Measurements from ENCODE around the gene UBE2E2. TPM values are rescaled to one million over a fixed set of nuclear protein-coding genes. Genes with fewer than 3 reads are reported as not detected.

UBE2E2 gene
- total RNA-seq, 2 experiments from 2014 or later = 14.1 to 20.2 TPM

DNA sequence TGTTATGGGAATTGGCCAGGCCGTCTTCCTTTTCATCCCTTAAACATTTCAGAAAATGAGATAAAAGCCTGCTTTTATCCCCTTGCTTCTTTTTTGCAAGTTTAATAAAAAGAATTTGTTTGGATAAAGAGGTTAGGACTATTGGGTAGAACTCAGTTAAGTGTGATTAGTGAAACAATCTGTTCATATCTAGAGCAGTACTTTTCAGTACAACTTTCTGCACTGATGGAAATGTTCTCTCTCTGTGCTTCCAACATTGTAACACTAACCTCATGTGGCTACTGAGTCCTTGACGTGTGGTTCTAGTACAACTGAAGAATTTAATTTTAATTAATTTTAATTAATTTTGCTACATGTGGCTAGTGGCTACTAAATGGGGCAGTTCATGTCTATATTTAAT lies 246.9 kb downstream of the UBE2E2 start:
- H3K4me3 Mint-ChIP-seq = no peak overlapping the region
- CTCF ChIA-PET = no interaction called here
- ATAC-seq (ENCODE audit: poor library complexity) = no peak
- H3K36me3 Mint-ChIP-seq (ENCODE audit: low read depth) = no peaks in the 10 kb centered on the region
- Histone ChIP-seq H3K27me3 (ENCODE audit: control insufficient read depth in 1 of 2, insufficient read depth in 2 of 2, low read length in 2 of 2) (no peaks in the 10 kb centered on the region), H3K9me3 (ENCODE audit: control insufficient read depth in 1 of 2, insufficient read depth in 1 of 2, low read length in 2 of 2) (no peaks in the 10 kb centered on the region), H3K4me3 (ENCODE audit: low read length) (no peak overlapping the region), H3K4me1 (ENCODE audit: insufficient read depth, low read length) (no peaks in the 10 kb centered on the region), H3K27ac (ENCODE audit: low read depth in 1 of 2, low read length in 2 of 2) (no peak overlapping the region), H3K36me3 (ENCODE audit: insufficient read depth, low read length) (no peaks in the 10 kb centered on the region)
- H3K27me3 Mint-ChIP-seq = no peaks in the 10 kb centered on the region
- H3K4me1 Mint-ChIP-seq (ENCODE audit: low read depth) = no peaks in the 10 kb centered on the region
- no peak for TF ChIP-seq CTCF (IDR thresholded peaks at IDR 0.05)
- intact Hi-C loops (cut with DNase I, micrococcal nuclease) = no loop called here
- POLR2A ChIA-PET = no interaction called here
- no peaks in the 10 kb centered on the region for H3K9me3 Mint-ChIP-seq
- DNase-seq = no peak
- H3K27ac Mint-ChIP-seq = no peak overlapping the region

DNA sequence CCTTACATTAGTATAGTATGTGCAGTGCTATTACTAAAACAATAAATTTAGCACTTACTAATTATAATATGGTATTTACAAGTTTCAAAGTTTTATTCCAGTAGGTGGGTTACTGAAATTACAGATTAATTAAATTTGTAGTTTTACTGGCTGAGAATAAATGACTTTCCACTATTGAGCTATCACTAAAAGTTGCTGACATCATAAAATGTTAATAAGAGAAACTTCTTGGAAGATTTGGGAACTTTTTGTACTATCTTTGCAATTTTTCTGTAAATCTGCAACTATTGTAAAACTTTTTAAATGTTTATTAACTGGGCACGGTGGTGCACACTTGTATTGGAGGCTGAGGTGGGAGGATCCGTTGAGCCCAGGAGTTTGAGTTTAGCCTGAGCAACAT lies 247.7 kb downstream of the UBE2E2 start:
- Histone ChIP-seq H3K4me3 (ENCODE audit: low read length) (no peak overlapping the region), H3K36me3 (ENCODE audit: insufficient read depth, low read length) (no peaks in the 10 kb centered on the region), H3K27ac (ENCODE audit: low read depth in 1 of 2, low read length in 2 of 2) (no peak overlapping the region), H3K9me3 (ENCODE audit: control insufficient read depth in 1 of 2, insufficient read depth in 1 of 2, low read length in 2 of 2) (no peaks in the 10 kb centered on the region), H3K4me1 (ENCODE audit: insufficient read depth, low read length) (no peaks in the 10 kb centered on the region), H3K27me3 (ENCODE audit: control insufficient read depth in 1 of 2, insufficient read depth in 2 of 2, low read length in 2 of 2) (no peaks in the 10 kb centered on the region)
- H3K27me3 Mint-ChIP-seq = no peaks in the 10 kb centered on the region
- ChIA-PET CTCF (no interaction called here), POLR2A (no interaction called here)
- no peaks in the 10 kb centered on the region for H3K36me3 Mint-ChIP-seq (ENCODE audit: low read depth)
- H3K27ac Mint-ChIP-seq = no peak overlapping the region
- H3K9me3 Mint-ChIP-seq = no peaks in the 10 kb centered on the region
- TF ChIP-seq CTCF (IDR thresholded peaks at IDR 0.05) = no peak
- H3K4me3 Mint-ChIP-seq = no peak overlapping the region
- H3K4me1 Mint-ChIP-seq (ENCODE audit: low read depth) = no peaks in the 10 kb centered on the region
- ATAC-seq (ENCODE audit: poor library complexity) (no peak), DNase-seq (no peak)
- intact Hi-C loops (cut with DNase I, micrococcal nuclease) = no loop called here

DNA sequence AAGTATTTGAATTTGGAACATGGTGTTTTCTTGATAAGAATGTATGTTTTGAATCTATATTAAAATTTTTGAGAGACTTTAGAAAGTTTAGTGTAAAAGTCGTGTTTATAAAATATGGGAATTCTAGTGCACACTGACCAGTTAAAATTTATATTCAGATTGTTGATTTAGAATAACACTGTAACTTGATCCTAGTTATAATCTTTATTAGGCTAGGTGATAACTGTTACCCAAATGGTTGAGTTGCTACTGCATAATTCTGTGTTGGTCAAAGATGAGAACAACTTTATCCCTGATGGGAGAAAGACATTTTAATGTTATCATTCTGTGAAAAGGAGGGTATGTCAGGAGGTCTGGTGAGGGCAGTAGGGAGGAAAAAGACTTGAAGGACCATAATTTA lies 249.3 kb downstream of the UBE2E2 start:
- DNase-seq (no peak), ATAC-seq (ENCODE audit: poor library complexity) (no peak)
- H3K36me3 ChIP-seq (ENCODE audit: insufficient read depth, low read length) = no peaks in the 10 kb centered on the region
- H3K9me3 ChIP-seq (ENCODE audit: control insufficient read depth in 1 of 2, insufficient read depth in 1 of 2, low read length in 2 of 2) = no peaks in the 10 kb centered on the region
- H3K4me1 ChIP-seq (ENCODE audit: insufficient read depth, low read length) = no peaks in the 10 kb centered on the region
- Mint-ChIP-seq H3K27me3 (no peaks in the 10 kb centered on the region), H3K9me3 (peaks cover 6% of the 10 kb centered on the region), H3K4me1 (ENCODE audit: low read depth) (peaks cover under 1% of the 10 kb centered on the region), H3K27ac (no peak overlapping the region), H3K36me3 (ENCODE audit: low read depth) (no peaks in the 10 kb centered on the region), H3K4me3 (no peak overlapping the region)
- H3K27me3 ChIP-seq (ENCODE audit: control insufficient read depth in 1 of 2, insufficient read depth in 2 of 2, low read length in 2 of 2) = no peaks in the 10 kb centered on the region
- no peak overlapping the region for H3K4me3 ChIP-seq (ENCODE audit: low read length)
- intact Hi-C loops (cut with DNase I, micrococcal nuclease) = no loop called here
- ChIA-PET POLR2A (no interaction called here), CTCF (no interaction called here)
- no peak for TF ChIP-seq CTCF (IDR thresholded peaks at IDR 0.05)
- H3K27ac ChIP-seq (ENCODE audit: low read depth in 1 of 2, low read length in 2 of 2) = no peak overlapping the region

All from CD4-positive, alpha-beta T cell (primary cell).